Fibroblast of villous mesenchyme (primary cell): ENCODE data around the gene MEPCE. TPM values are rescaled to one million over a fixed set of nuclear protein-coding genes. Genes with fewer than 3 reads are reported as not detected.
A peak's percentile ranks its signal among the peaks of the same experiment; 100 is the strongest.

ENCODE experiments used
- DNase-seq: peaks from one replicate; pipeline ENCODE4 v3.0.0-alpha.2; 2010; ENCODE audit warnings: low read depth
- H3K4me3 ChIP-seq: 2 replicates; pipeline ENCODE4 v1.5.1; 2011; ENCODE audit warnings: low read depth, mild to moderate bottlenecking, low read length
- CTCF ChIP-seq: IDR thresholded peaks from 2 replicates; pipeline ENCODE4 v1.5.1; 2012; ENCODE audit warnings: low read depth, mild to moderate bottlenecking, low read length; ENCODE audit not compliant: insufficient read depth
- total RNA-seq: library from RNA; depleted of rRNA; stranded (reverse); fragments of >200 nt; gene quantifications from 2 replicates; pipeline ENCODE4 v1.2.3, GENCODE V29; 2012

Gene MEPCE
- total RNA-seq, 1 donor: 29.4 TPM

GRCh38 chr7:100423315-100423714, 6.3 kb upstream of the MEPCE start:
- no peak for DNase-seq
- TF ChIP-seq CTCF: no peak
- no peak overlapping the region for H3K4me3 ChIP-seq

- no peak for TF ChIP-seq CTCF
- H3K4me3 ChIP-seq: no peak overlapping the region
- DNase-seq: no peak
These were observed 4.3 kb upstream of the MEPCE start for GRCh38 chr7:100425347-100425746.

- TF ChIP-seq CTCF: no peak
- no peak overlapping the region for H3K4me3 ChIP-seq
- no peak for DNase-seq
These were observed 3.1 kb upstream of the MEPCE start for GRCh38 chr7:100426516-100426915.

- no peak for TF ChIP-seq CTCF
- H3K4me3 ChIP-seq: peak overlapping the region; percentile 90
- DNase-seq: no peak
These were observed 1.9 kb upstream of the MEPCE start for GRCh38 chr7:100427762-100428198.

- peak; percentile 98 for DNase-seq
- peak within 1 kb of the TSS; percentile 90 for H3K4me3 ChIP-seq
- no peak for TF ChIP-seq CTCF
These were observed 1.2 kb upstream of the MEPCE start, which contains the start of gene ZCWPW1 for GRCh38 chr7:100428199-100428966. Gene ZCWPW1, minus strand, starts transcription at chr7:100428703. Its CDS starts 8,054 bp downstream, at chr7:100420649.

- peak; percentile 100 for DNase-seq
- TF ChIP-seq CTCF: peak; percentile 12
- H3K4me3 ChIP-seq: peak overlapping the region; percentile 90
These were observed 529 bp upstream of the MEPCE start for GRCh38 chr7:100428967-100429636.
